ENCODE measurements around the gene C19orf44.
"Not testable (repeated sequence)": the region's sequence is repeated elsewhere in the genome, so short reads cannot be mapped to it uniquely, and the experiment has no call there.

C19orf44 gene

GRCh38 chr19:16541526-16542044 lies 45.4 kb downstream of the C19orf44 start:
- no peak for DNase-seq

- DNase-seq: peak; percentile 95
Observed at GRCh38 chr19:16542045-16542909, 46.1 kb downstream of the C19orf44 start, which contains the start of gene CHERP. Gene CHERP (minus strand): TSS chr19:16542437. CDS start chr19:16542378, 59 bp downstream.

GRCh38 chr19:16542910-16543472 lies 46.8 kb downstream of the C19orf44 start:
- peak; percentile 29 for DNase-seq

GRCh38 chr19:16543734-16544133 lies 47.5 kb downstream of the C19orf44 start:
- not testable (repeated sequence) for DNase-seq

GRCh38 chr19:16544473-16545231 lies 48.5 kb downstream of the C19orf44 start:
- DNase-seq: no peak

- DNase-seq: no peak
Observed at GRCh38 chr19:16548956-16549355, 52.8 kb downstream of the C19orf44 start.

GRCh38 chr19:16551902-16552301 lies 55.7 kb downstream of the C19orf44 start:
- not testable (repeated sequence) for DNase-seq

- no peak for DNase-seq
Observed at GRCh38 chr19:16554776-16555175, 58.6 kb downstream of the C19orf44 start.

- DNase-seq: no peak
Observed at GRCh38 chr19:16559780-16560276, 63.6 kb downstream of the C19orf44 start.

GRCh38 chr19:16561382-16561781 lies 65.2 kb downstream of the C19orf44 start:
- DNase-seq: no peak

- no peak for DNase-seq
Observed at GRCh38 chr19:16562608-16563025, 66.4 kb downstream of the C19orf44 start.

- no peak for DNase-seq
Observed at GRCh38 chr19:16564842-16565241, 68.6 kb downstream of the C19orf44 start.

- no peak for DNase-seq
Observed at GRCh38 chr19:16566161-16566560, 70.0 kb downstream of the C19orf44 start.

- no peak for DNase-seq
Observed at GRCh38 chr19:16566702-16567101, 70.5 kb downstream of the C19orf44 start.

- DNase-seq: no peak
Observed at GRCh38 chr19:16569609-16570320, 73.6 kb downstream of the C19orf44 start.
